Stimulated activated CD4-positive, alpha-beta T cell treated with anti-CD3 and anti-CD28 coated beads, Interleukin-1b, Interleukin-23, amount 100 ng/mL, for 24 hours (primary cell): Measurements from ENCODE around the gene DENND1A.
"Not testable (repeated sequence)": the region's sequence is repeated elsewhere in the genome, so short reads cannot be mapped to it uniquely, and the experiment has no call there.

ENCODE experiments used
- DNase-seq, 4 experiments: peaks; one replicate each; pipeline ENCODE4 v3.0.0-alpha.2; 2020; ENCODE audit warnings: low read depth in 4 of 4, low spot score in 1 of 4

DENND1A gene

GRCh38 chr9:123739902-123740301 is 190.0 kb downstream of the DENND1A start:
- DNase-seq: no peak

GRCh38 chr9:123739387-123739786 is 190.5 kb downstream of the DENND1A start:
- no peak for DNase-seq

DNA sequence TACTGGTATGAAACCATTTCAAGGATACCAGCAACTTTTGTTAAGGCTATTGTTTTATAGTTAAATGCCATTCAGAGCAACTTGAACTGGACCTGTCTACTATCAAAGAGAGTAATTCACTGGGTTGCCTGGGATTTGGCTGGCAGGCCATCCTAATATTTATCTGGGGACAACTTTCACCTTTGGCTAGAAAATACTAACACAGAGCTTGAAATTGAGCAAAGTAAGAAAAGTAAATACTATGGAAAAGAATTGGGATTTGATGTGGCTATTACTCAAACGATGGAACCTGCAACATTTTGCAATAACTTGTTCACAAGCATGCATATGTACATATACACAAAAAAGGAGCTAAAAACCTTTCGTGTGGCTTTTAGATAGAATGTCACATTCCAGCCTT is 191.3 kb downstream of the DENND1A start:
- DNase-seq: no peak

DNA sequence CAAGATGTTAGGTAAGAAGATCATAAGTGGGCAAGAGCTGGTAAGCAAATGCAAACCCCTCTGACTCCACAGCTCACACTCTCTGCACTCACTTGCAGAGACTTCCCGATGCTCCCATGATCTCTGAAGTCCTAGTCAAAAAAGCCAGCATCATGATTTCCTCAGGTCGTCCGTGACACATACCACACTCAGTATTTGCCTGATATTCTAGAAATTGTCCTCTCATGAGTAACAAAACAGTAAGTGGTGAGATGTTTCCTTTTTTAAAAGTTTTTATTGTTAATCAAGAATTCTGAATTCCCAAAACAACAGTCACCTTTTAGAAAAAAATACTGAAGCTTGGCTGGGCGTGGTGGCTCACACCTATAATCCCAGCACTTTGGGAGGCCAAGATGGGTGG is 194.6 kb downstream of the DENND1A start:
- DNase-seq: no peak

GRCh38 chr9:123728571-123728970 is 201.4 kb downstream of the DENND1A start:
- DNase-seq: not testable (repeated sequence)

- no peak for DNase-seq
Measured at GRCh38 chr9:123727332-123727731, 202.6 kb downstream of the DENND1A start.

DNA sequence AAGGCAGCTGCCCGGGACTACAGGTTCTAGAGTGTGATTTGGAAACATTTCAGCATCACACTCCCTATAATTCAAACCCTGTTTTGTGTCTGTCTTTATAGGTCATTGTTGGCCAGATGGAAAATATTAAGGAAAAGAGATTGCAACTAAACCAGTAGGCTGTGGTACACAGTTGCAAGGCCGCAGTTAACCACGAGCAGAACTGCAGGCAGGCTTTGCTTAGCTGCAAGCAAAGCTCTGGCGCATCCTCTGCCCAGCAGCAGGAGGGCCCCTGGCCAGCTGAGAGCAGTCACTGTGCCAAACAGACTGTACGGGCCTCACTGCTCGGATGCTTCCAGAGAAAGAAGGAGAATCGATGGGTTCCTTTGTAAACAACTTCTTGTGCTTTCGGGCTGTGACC is 204.5 kb downstream of the DENND1A start:
- DNase-seq: no peak

GRCh38 chr9:123724211-123724796 is 205.6 kb downstream of the DENND1A start:
- DNase-seq: no peak

DNA sequence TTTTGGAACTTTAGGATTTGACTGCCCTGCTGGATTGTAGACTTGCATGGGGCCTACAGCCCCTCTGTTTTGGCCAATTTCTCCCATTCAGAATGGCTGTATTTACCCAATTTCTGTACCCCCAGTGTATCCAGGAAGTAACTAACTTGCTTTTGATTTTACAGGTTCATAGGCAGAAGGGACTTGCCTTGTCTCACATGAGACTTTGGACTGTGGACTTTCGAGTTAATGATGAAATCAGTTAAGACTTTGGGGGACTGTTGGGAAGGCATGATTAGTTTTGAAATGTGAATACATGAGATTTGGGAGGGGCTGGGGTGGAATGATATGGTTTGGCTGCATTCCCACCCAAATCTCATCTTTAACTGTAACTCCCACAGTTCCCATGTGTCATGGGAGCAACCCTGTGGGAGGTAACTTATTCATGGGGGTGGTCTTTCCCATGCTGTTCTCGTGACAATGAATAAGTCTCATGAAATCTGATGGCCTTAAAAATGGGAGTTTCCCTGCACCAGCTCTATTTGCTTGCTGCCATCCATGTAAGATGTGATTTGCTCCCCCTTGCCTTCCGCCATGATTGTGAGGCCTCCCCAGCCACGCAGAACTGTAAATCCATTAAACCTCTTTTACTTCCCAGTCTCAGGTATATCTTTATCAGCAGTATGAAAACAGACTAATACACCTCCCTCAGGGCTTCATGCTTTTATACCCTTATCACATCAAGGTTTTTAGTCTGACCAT is 206.6 kb downstream of the DENND1A start:
- DNase-seq: no peak

DNA sequence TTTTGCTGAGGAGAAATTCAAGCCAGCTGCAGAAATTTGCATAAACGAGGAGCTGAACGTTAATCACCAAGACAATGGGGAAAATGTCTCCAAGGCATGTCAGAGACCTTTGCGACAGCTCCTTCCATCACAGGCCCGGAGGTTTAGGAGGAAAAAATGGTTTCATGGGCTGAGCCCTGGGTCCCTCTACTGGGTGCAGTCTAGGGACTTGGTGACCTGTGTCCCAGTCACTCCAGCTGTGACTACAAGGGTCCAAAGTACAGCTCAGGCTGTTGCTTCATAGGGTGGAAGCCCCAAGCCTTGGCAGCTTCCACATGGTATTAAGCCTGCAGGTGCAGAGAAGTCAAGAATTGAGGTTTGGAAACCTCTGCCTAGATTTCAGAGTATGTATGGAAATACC is 207.5 kb downstream of the DENND1A start:
- DNase-seq: no peak

DNA sequence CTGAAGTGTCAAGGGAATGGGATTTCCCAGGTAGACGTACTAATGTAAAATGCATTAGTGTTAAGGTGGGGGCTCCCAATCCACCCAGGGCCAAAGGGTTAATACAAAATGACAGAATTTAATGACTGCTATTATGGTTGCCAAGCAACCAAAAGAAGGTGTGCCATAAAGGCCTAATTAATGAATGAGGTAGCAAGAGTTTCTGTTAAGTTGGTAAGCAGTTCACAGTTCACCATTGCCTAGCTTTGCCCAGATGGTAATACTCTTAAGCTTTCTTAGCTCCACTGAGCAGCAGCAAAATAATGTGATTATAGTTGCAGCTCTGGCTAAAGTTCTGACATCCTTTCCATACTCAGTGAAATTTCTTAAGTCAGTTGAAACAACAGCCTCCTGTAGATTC is 211.7 kb downstream of the DENND1A start:
- no peak for DNase-seq

- DNase-seq: no peak
Measured at GRCh38 chr9:123717581-123718175, 212.2 kb downstream of the DENND1A start.

DNA sequence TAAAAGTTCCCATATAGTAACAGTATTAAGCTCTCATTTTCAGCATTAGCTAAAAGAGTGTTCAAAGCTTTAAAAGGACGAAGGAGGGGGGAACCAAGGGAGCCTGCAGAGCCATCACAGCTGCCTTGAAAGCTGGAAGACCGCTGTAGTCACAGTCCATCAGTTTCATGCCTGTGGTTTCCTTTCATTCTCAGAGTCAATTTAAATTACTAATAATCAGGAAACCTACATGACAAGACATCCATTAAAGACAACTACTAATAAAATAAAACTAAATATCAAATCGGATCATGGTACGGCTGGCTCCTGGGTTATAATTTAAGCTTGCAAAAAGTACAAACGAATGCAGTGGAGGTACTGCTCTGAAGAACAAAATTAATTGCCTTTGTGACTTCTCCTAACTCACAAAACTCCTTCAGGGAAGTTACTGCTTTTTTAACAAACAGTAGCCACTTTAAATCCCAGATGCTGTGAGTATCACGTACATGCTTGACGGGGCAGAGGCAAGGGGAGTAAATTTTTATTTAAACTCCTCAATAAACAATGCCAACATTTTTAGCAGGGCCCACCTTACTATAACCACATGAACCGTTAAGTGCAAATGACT is 213.5 kb downstream of the DENND1A start:
- DNase-seq: no peak

DNA sequence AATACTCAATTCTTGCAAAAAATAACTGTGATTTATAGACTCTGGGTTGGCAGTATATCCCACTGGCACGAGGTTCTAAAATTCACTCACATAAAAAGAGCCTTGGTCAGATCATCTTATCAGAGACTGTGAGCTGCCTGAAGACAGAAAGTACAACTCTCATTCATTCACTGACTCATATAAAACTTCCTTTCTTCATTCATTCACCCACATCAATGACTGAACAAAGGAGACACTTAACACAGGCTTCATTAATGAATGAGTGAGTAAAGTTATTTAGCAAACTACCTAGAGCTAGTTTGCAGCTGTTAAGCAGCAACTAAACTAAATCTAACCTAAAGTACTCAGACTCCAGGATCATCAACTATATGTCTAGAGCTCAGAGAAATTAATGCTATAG is 214.7 kb downstream of the DENND1A start:
- DNase-seq: no peak

GRCh38 chr9:123713282-123713681 is 216.6 kb downstream of the DENND1A start:
- no peak for DNase-seq

GRCh38 chr9:123712399-123712798 is 217.5 kb downstream of the DENND1A start:
- no peak for DNase-seq

- no peak for DNase-seq
Measured at GRCh38 chr9:123710299-123710698, 219.6 kb downstream of the DENND1A start.

GRCh38 chr9:123702483-123702882 is 227.4 kb downstream of the DENND1A start:
- no peak for DNase-seq

GRCh38 chr9:123697686-123698085 is 232.2 kb downstream of the DENND1A start:
- no peak for DNase-seq

DNA sequence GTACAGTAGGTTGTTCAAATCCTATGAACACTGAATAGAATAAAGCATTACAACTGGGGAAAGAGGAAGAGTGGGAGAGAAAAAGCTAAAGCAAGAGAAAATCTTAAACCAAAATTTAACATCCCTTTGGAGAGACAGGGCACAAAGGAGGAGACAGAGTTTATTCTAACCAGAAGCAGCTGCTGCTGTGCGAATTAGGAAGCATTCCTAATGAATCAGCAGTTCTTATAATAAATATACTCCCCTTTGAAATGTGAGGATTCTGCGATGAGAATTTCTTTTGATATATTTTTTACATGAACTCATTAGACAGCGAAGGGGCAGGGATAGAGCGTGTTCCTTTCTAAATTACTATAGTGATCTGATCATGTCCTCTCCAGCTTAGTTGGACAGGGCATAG is 233.4 kb downstream of the DENND1A start:
- DNase-seq: no peak

DNA sequence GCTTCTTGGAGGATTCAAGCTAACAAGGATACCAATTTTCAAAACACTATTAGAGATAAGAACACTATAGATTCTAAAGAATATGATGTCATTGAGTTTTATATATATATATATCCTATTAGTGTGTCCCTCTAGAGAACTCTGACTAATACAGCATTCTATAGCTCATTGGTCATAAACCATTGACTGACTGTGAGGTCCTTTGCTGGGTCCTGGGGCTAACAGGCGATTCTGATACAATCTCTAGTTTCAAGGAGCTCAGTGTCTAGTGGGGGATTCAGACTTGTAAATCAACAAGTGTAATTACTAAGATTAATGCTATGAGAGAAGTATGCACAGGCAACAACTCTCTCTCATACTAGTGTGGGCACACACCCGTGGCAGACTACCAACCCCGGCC is 234.5 kb downstream of the DENND1A start:
- DNase-seq: no peak

DNA sequence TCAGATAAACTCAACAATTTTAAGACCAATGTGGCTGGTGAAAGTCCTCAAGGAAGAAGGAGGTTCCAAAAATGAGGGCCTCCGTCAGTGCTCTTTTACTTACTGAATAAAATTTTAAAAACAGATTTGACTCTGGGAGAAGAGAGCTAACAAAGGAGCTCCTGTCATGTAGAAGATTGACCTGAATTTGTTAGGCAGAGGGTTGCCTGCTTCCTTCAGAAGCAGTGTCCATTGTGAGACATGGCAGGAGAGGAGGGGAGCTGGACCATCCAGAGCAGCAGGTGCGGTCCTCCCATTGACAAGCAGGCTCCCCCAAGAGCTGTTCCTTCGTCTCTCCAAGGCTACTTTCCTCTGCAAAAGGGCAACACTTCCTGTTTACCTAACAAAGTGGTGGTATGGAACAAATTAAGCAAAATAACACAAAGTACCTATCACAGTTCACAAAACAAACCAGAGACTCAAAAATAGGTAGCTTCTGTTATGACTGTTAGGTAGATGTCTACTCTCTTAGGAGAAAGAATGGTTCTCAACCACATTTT is 238.1 kb downstream of the DENND1A start:
- no peak for DNase-seq
